Jurkat, Clone E6-1 (cell line): ENCODE measurements around the gene CAPS.

Experiments used
- DNase-seq: peaks from one replicate; pipeline ENCODE4 v3.0.0-alpha.2; 2011; ENCODE audit warnings: low read depth, low spot score
- H3K4me3 ChIP-seq: 2 replicates; pipeline ENCODE4 v1.5.1; 2011; ENCODE audit warnings: mild to moderate bottlenecking, low read length, control low read depth, moderate library complexity

The CAPS gene

DNA sequence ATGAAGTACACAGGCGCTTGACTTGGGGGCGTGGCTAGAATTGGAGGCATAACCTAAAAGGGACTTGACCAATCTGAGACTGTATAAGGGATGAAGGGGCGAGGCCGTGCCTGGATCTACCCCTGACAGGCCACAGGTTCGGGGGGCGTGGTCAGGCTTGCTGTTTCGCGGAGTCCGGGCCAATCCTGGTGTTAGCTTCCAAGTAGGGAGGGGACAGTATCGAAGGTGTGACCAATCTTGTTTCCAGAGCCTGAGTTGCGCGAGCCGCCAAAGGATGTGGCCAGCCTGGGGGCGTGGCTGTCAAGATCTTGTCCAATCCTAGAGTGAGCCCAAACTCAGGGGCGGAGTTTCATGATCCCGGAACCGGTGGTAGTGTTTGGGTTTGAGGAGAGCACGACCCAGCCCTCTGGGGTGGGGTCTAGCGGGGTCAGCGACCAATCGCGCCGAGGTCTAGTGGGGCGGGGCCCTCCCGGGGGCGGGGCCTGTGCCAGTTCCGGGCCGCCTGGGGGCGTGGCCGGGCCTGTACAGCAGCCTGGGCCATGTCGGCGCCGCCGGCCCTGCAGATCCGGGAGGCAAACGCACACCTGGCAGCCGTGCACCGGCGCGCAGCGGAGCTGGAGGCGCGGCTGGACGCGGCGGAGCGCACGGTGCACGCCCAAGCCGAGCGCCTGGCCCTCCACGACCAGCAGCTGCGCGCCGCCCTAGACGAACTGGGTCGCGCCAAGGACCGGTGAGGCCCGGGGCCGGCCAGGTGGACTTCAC, 9.5 kb upstream of the CAPS start, which contains the start of gene VMAC:
TSS of gene VMAC (plus strand) at position 521 of the 762 bp plus-strand sequence. CDS start at position 540, 19 bp downstream.
- peak within 1 kb of the TSS; percentile 99 for H3K4me3 ChIP-seq
- DNase-seq = peak; percentile 100

DNA sequence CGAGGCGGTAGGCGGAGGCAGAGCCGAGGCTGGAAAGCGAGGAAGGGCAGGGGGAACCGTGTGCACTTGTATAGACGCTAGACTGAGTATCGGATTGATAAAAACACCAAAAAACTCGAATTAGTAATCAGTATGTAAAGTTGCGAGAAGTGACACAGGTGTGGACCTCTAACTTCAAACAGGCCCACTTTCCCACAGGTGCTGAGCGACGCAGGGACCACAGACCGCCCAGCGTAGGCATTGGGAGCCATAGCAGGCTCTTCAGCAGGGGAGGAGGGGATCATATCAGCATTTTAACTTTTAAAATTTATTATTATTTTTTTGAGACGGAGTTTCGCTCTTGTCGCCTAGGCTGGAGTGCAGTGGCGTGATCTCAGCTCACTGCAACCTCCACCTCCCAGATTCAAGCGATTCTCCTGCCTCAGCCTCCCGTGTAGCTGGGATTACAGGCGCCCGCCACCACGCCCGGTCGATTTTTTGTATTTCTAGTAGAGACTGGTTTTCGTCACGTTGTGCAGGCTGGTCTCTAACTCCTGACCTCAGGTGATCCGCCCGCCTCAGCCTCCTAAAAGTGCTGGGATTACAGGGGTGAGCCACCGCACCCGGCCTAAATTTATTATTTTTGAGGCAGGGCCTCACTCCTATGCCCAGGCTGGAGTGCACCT, 8.8 kb upstream of the CAPS start:
- H3K4me3 ChIP-seq = peak overlapping the region; percentile 82
- no peak for DNase-seq

DNA sequence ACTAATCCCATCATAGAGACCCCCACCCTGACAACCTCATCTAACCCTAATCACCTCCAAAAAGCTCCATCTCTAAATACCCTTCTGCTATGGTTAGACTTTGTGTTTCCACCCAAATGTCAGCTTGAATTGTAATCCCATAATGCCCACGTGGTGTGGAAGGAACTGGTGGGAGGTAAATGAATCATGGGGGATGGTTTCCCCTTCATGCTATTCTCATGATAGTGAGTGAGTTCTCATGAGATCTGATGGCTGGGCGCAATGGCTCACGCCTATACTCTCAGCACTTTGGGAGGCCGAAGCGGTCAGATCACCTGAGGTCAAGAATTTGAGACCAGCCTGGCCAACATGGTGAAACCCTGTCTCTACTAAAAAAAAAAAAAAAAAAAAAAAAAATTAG, 6.8 kb upstream of the CAPS start:
- no peak for DNase-seq
- no peak overlapping the region for H3K4me3 ChIP-seq

DNA sequence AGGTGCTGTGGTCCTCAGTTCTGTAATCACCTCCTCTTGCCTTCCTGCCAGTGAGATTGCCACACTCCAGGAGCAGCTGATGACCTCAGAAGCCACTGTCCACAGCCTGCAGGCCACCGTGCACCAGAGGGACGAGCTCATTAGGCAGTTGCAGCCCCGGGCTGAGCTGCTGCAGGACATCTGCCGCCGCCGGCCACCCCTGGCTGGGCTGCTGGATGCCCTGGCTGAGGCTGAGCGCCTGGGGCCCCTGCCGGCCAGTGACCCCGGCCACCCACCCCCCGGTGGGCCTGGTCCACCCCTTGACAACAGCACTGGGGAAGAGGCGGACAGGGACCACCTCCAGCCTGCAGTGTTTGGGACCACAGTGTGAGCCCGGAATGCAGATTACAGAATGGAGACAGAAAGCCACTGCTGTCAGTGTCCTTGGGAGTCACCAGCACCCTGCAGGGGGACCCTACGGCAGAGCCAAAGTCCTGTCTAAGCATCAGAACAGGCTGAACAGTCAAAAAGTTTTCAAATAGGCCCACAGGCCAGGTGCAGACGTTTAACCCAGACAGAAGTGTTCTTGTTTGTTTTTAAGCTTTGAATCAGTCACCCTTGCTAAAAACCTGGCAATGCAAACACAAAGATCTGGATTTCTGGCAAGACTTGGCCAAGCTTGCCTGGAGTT, 5.1 kb upstream of the CAPS start:
- no peak for DNase-seq
- no peak overlapping the region for H3K4me3 ChIP-seq

DNA sequence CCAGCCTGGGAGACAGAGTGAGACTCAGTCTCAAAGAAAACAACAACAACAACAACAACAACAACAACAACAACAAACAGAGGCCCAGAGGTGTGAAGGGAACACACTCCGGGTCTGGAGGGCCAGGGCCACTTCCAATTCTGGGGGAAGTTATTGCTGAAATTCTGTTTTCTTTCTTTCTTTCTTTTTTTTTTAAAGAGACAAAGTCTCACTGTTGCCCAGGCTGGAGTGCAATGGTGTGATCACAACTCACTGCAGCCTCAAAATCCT, 3.5 kb upstream of the CAPS start:
- H3K4me3 ChIP-seq = no peak overlapping the region
- DNase-seq = no peak

- no peak for DNase-seq
- no peak overlapping the region for H3K4me3 ChIP-seq
Measured at GRCh38 chr19:5911366-5911765, 2.7 kb upstream of the CAPS start.

- H3K4me3 ChIP-seq = no peak overlapping the region
- no peak for DNase-seq
Measured at GRCh38 chr19:5914358-5914774, 312 bp downstream of the CAPS start.

DNA sequence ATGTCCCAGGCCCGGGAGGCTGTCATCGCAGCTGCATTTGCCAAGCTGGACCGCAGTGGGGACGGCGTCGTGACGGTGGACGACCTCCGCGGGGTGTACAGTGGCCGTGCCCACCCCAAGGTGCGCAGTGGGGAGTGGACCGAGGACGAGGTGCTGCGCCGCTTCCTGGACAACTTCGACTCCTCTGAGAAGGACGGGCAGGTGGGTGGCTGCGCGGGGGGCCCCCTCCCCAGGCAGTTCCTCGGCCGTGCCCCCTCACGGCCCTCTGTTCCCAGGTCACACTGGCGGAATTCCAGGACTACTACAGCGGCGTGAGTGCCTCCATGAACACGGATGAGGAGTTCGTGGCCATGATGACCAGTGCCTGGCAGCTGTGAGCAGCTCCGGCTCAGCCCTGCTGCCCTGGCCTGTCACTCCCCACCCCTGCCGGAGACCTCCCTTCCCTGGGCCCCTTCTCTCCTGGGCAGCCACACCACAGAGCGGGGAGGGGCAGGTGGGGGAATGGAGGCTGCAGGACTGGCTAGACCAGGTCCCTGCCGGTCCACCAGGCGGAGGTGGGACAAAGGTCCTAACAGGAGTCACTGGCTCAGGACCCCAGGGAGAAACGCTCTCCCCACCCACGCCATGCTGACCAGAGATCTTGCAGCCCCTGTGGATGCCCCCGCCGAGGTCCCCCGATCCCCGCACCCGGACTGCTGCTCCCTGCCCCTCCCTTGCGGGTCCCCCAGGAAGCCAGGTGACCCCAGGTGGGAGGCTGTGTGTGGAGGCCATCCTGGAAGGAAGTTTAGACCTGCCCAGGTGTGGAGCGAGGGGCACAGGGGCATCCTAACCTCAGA, 1.1 kb downstream of the CAPS start:
- DNase-seq = no peak
- no peak overlapping the region for H3K4me3 ChIP-seq

DNA sequence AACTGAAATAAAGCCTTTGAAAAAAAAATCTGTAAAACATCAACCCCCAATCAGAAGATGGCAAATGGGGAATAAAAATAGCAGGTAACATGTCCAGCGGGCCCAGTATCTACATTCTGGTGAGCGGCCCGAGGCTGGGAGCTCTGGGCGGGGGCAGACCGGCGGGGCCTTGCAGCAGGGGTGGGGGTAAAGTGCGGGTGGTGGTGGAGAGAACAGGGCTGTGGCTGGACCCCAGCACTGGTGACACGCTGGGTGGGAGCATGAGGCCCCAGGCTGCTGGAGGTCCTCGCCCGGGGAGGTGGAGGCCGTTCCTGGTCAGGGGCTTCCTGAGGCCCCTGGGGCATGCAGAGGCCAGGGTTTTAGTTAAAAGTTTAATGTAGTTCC, 1.7 kb downstream of the CAPS start:
- H3K4me3 ChIP-seq = no peak overlapping the region
- DNase-seq = no peak

DNA sequence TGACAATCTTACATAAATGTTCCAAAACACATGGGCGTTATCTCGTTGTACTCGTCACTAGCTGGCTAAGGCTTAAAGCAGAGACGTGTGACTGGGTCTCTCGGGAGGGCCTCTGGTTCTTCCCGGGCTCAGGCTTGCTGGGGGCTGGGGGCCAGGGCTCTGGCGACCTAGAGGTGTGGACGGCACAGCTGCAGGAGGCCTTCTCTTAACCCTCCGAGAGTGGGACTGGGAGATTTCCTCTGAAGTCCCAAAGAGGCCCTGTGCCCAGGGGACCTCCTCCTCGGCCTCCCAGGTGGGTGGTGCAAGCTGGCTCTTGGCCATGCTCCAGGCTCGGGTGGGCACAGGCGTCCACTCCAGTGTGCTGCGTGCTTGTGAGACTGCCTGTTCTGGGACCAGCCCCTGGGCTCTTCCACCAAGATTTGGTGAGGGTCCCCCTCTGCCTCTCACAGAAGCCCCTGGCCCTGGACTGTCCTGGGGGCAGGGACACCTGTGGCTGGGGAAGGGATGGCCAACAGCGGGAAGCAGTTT, 2.2 kb downstream of the CAPS start:
- H3K4me3 ChIP-seq = no peak overlapping the region
- DNase-seq = no peak

GRCh38 chr19:5917431-5918107, 3.5 kb downstream of the CAPS start:
- no peak overlapping the region for H3K4me3 ChIP-seq
- DNase-seq = no peak

DNA sequence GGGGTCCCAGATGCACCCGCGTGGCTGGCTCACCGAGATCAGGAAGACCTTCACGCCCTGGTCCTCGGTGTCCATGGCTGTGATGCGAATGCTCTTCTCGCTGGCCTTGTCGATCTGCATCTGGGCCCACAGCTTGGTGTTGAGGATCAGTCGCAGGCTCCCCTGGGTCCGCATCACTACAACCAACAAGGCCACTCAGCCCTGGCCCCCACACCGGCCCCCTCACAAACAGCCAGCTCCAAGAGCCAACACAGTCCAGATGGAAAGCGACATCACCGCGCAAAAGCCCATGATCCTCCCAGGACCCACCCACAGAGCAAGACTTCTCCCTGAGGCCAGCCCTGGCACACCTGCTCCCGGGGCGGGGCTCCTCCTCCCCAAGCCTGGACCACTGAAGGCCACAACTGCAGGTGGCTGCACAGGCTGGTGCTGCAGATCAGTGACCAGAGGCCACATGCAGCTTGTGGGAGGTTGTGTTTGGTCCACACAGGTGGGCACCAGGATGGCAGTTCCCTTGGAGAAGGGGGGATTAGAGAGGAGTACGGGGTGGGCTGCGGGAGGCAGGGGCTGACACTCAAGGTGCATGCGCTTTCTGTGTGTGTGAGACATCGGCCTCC, 4.5 kb downstream of the CAPS start:
- no peak for DNase-seq
- H3K4me3 ChIP-seq = no peak overlapping the region

- DNase-seq = no peak
Measured at GRCh38 chr19:5921516-5922160, 7.6 kb downstream of the CAPS start.

GRCh38 chr19:5922161-5922545, 8.1 kb downstream of the CAPS start:
- no peak overlapping the region for H3K4me3 ChIP-seq
- DNase-seq = no peak

More at GRCh38 chr19:5921516-5922160, 7.6 kb downstream of the CAPS start:
- no peak overlapping the region for H3K4me3 ChIP-seq

DNA sequence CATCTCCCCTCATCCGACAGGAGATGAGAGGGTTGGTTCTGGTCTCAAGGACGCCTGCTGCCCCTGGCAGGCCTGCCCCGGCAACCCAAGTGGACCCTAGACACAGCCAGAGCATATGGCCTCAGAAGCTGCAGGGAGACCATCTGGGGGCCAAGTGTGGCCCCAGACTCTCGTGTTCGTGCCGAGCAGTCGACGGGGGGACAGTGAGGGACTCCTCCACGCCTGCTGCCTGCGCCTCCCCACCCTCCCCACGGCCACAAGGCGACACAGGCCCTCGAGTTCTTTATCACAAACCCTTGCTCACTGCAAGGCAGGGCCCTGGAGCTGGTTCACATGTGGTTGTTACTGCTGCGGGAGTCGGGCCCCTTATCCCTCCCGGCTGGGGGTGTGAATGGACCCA, 9.3 kb downstream of the CAPS start:
- no peak overlapping the region for H3K4me3 ChIP-seq
- no peak for DNase-seq

- no peak overlapping the region for H3K4me3 ChIP-seq
- no peak for DNase-seq
Measured at GRCh38 chr19:5925830-5926427, 11.9 kb downstream of the CAPS start.

- DNase-seq = no peak
- H3K4me3 ChIP-seq = no peak overlapping the region
Measured at GRCh38 chr19:5926641-5927440, 12.8 kb downstream of the CAPS start.
